PC-3 (cell line): ENCODE measurements around the gene WNT10A. TPM values are rescaled to one million over a fixed set of nuclear protein-coding genes. Genes with fewer than 3 reads are reported as not detected.

Experiments used
- ATAC-seq: fragments of 200-7000 bp; cut with Tn5 transposase; 2 replicates; pipeline ENCODE4 v1.9.1; 2020; ENCODE audit warnings: mild to moderate bottlenecking, moderate library complexity
- Bru-seq: library from RNA; stranded (reverse); fragments of 400-500 nt; gene quantifications from one replicate; lab custom pipeline; 2021; lab: Mats Ljungman, UMichigan
- BruChase-seq, 2 experiments: library from RNA; stranded (reverse); fragments of 400-500 nt; gene quantifications; one replicate each; lab custom pipeline; 2021; lab: Mats Ljungman, UMichigan
- BruUV-seq: library from RNA; stranded (reverse); fragments of 400-500 nt; replicated peaks from 2 replicates; lab custom pipeline; 2021; lab: Mats Ljungman, UMichigan
- CTCF ChIA-PET: fragments of 300-600 bp; sonication (Branson Sonifier 250); formaldehyde crosslinking; loops from one replicate; lab custom pipeline; 2022; ENCODE audit warnings: antibody characterized with exemption; lab: Charles Lee
- POLR2A ChIA-PET: fragments of 300-600 bp; sonication (Branson Sonifier 250); formaldehyde crosslinking; loops from one replicate; lab custom pipeline; 2022; ENCODE audit warnings: antibody characterized with exemption; ENCODE audit not compliant: unreplicated experiment; lab: Charles Lee
- DNase-seq: peaks from one replicate; pipeline ENCODE4 v3.0.0-alpha.2; 2015
- H2AFZ ChIP-seq: fragments of 300-600 bp; sonication (generic); 2 replicates; pipeline ENCODE4 v1.6.0; 2016; ENCODE audit warnings: antibody characterized with exemption, low read length
- H3F3A ChIP-seq: fragments of 300-600 bp; sonication (generic); one replicate; pipeline ENCODE4 v1.6.0; 2017; ENCODE audit warnings: antibody characterized with exemption, low read length, control low read depth, mild to moderate bottlenecking; ENCODE audit not compliant: unreplicated experiment
- H3K27ac ChIP-seq: fragments of 300-600 bp; sonication (generic); 2 replicates; pipeline ENCODE4 v1.5.1; 2016; ENCODE audit warnings: mild to moderate bottlenecking, low read length
- H3K27me3 ChIP-seq: fragments of 300-600 bp; sonication (generic); 2 replicates; pipeline ENCODE4 v1.6.1; 2016; ENCODE audit warnings: low read length, mixed read lengths
- H3K36me3 ChIP-seq: fragments of 300-600 bp; sonication (generic); 2 replicates; pipeline ENCODE4 v1.6.1; 2016; ENCODE audit warnings: low read depth, mixed run types, low read length, mixed read lengths
- H3K4me1 ChIP-seq: fragments of 300-600 bp; sonication (generic); 2 replicates; pipeline ENCODE4 v1.5.1; 2016; ENCODE audit warnings: low read length; ENCODE audit not compliant: insufficient read depth
- H3K4me2 ChIP-seq: fragments of 300-600 bp; sonication (generic); 2 replicates; pipeline ENCODE4 v1.6.0; 2016; ENCODE audit warnings: low read length
- H3K4me3 ChIP-seq: fragments of 300-600 bp; sonication (generic); 2 replicates; pipeline ENCODE4 v1.5.1; 2016; ENCODE audit warnings: mild to moderate bottlenecking, low read length, mixed read lengths
- H3K79me2 ChIP-seq: fragments of 300-600 bp; sonication (generic); 2 replicates; pipeline ENCODE4 v1.6.1; 2017; ENCODE audit warnings: low read length, mixed read lengths
- H3K9ac ChIP-seq: fragments of 300-600 bp; sonication (generic); 2 replicates; pipeline ENCODE4 v1.6.0; 2016; ENCODE audit warnings: mild to moderate bottlenecking, low read length
- H3K9me2 ChIP-seq: fragments of 300-600 bp; sonication (generic); replicated peaks from 2 replicates; pipeline ENCODE4 v1.6.1; 2016; ENCODE audit warnings: mixed run types, low read length, mixed read lengths
- H3K9me3 ChIP-seq: fragments of 300-600 bp; sonication (generic); 2 replicates; pipeline ENCODE4 v1.6.1; 2016; ENCODE audit warnings: low read length, mixed read lengths
- H4K20me1 ChIP-seq: fragments of 300-600 bp; sonication (generic); 2 replicates; pipeline ENCODE4 v1.6.1; 2016; ENCODE audit warnings: low read length, mixed read lengths
- EZH2 ChIP-seq: fragments of 300-600 bp; sonication (generic); IDR thresholded peaks from one replicate; pipeline ENCODE4 v1.6.1; 2017; ENCODE audit warnings: antibody characterized with exemption, mild to moderate bottlenecking, low read length; ENCODE audit not compliant: unreplicated experiment
- EZH2phosphoT487 ChIP-seq: fragments of 300-600 bp; sonication (generic); IDR thresholded peaks from 2 replicates; pipeline ENCODE4 v1.6.1; 2018; ENCODE audit warnings: mild to moderate bottlenecking, antibody characterized with exemption, low read length, borderline replicate concordance
- intact Hi-C: fragments of 100-400 bp; cut with micrococcal nuclease; formaldehyde crosslinking; loops from 2 replicates; pipeline ENCODE4 v1.9.0; 2023
- long read RNA-seq: library from polyadenylated mRNA; unstranded; transcript quantifications from one replicate; pipeline ENCODE4 v2.0.0, GENCODE V29; 2021; ENCODE audit not compliant: unreplicated experiment
- total RNA-seq: library from RNA; depleted of rRNA; stranded (reverse); fragments of >200 nt; gene quantifications from 2 replicates; pipeline ENCODE4 v1.2.3, GENCODE V29; 2014; rRNA removed
- TF ChIP-seq, protein P1 (sequence below): fragments of 300-600 bp; sonication (generic); conservative IDR thresholded peaks from 2 replicates; pipeline ENCODE4 v1.5.1; 2017; ENCODE audit warnings: antibody characterized with exemption, low read depth, mild to moderate bottlenecking, low read length

Gene WNT10A
- 0.40 and 3.3 TPM in 2 replicates for total RNA-seq
- Bru-seq, nascent RNA, result percentile 36 among the genes with signal in this experiment
- BruChase-seq, experiment 1, labeled RNA remaining after a 6-hour chase, result percentile 39 among the genes with signal in this experiment
- BruChase-seq, experiment 2, labeled RNA remaining after a 2-hour chase, result percentile 33 among the genes with signal in this experiment
- long read RNA-seq, transcript WNT10A-201 (4 exons, 2,547 nt), result major isoform, 11 of 17 reads
- long read RNA-seq, partial matches to known transcripts, result 0 of 17 reads
- long read RNA-seq, other reads (novel, unspliced or antisense), result 6 of 17 reads

DNA sequence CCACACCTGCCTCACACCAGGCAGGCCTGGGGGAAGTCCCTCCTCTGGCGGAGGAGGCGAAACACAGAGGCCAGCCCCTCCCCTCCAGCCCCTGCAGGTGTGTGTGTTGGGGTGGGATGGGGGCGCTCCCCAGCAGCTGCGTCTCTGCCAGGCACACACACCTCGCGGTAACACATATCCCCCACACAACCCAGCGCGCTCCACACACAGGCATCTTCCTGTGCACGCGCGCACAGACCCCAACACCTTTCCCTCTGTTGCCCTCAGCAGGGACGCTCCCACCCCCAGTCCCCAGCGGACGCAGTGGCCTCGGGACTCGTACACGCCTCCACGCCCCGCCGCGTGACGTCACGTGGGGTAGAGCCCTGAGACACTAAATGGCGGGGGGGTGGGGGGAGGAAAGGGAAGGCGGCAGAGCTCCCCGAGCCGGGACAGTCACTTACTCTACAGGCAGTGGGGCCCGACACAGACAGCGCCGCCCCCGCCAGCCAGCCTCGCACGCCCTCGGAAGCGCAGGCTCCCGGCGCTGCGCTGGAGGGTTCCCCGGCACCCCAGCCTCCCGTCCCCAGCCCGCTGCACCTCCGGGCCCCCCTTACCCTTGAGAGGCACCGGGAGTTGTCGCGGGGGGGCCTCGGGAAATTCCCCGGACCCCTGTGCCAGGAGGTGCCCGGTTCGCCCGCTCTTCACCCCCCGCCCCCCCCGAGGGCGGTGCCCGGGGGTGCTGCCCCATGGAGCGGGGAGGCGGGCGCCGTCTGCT, at the start of gene WNT10A:
Gene WNT10A (plus strand): TSS at position 751 of the 757 bp plus-strand sequence. CDS start 144 bp downstream, outside the sequence.
- ATAC-seq (peak; percentile 37), DNase-seq (no peak)
- peak within 1 kb of the TSS; percentile 73 for H3K4me2 ChIP-seq
- H3K27ac ChIP-seq, result no peak within 1 kb of the TSS
- peak within 1 kb of the TSS; percentile 55; the same call in 1 of the 2 replicates for H3K4me3 ChIP-seq
- peak within 1 kb of the TSS; percentile 14; the same call in 1 of the 2 replicates for H2AFZ ChIP-seq
- no peaks in the 10 kb centered on the region for H3K9me3 ChIP-seq
- H3K27me3 ChIP-seq, result no peaks in the 10 kb centered on the region
- H4K20me1 ChIP-seq, result no peaks in the 10 kb centered on the region
- H3K9me2 ChIP-seq, result no peaks in the 10 kb centered on the region
- H3K36me3 ChIP-seq, result no peaks in the 10 kb centered on the region
- no peaks in the 10 kb centered on the region for H3K4me1 ChIP-seq
- ChIA-PET POLR2A (interaction anchor here (0.7 kb wide), 1 partner anchor 84 kb away, joined by 5 read pairs; no protein-coding TSS in a partner anchor), CTCF (interaction anchor here (0.9 to 1.0 kb wide), 2 partner anchors 17 kb away, joined by 3 to 4 read pairs; no protein-coding TSS in a partner anchor)
- no TSS peak for BruUV-seq
- no peak within 1 kb of the TSS for H3K9ac ChIP-seq
- TF ChIP-seq EZH2, result no peak
- TF ChIP-seq, protein P1, sequence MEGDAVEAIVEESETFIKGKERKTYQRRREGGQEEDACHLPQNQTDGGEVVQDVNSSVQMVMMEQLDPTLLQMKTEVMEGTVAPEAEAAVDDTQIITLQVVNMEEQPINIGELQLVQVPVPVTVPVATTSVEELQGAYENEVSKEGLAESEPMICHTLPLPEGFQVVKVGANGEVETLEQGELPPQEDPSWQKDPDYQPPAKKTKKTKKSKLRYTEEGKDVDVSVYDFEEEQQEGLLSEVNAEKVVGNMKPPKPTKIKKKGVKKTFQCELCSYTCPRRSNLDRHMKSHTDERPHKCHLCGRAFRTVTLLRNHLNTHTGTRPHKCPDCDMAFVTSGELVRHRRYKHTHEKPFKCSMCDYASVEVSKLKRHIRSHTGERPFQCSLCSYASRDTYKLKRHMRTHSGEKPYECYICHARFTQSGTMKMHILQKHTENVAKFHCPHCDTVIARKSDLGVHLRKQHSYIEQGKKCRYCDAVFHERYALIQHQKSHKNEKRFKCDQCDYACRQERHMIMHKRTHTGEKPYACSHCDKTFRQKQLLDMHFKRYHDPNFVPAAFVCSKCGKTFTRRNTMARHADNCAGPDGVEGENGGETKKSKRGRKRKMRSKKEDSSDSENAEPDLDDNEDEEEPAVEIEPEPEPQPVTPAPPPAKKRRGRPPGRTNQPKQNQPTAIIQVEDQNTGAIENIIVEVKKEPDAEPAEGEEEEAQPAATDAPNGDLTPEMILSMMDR, result no peak
- no peak for TF ChIP-seq EZH2phosphoT487
- intact Hi-C loops, result no loop called here
- H3K79me2 ChIP-seq, result no peaks in the 10 kb centered on the region
- no peaks in the 10 kb centered on the region for H3F3A ChIP-seq

DNA sequence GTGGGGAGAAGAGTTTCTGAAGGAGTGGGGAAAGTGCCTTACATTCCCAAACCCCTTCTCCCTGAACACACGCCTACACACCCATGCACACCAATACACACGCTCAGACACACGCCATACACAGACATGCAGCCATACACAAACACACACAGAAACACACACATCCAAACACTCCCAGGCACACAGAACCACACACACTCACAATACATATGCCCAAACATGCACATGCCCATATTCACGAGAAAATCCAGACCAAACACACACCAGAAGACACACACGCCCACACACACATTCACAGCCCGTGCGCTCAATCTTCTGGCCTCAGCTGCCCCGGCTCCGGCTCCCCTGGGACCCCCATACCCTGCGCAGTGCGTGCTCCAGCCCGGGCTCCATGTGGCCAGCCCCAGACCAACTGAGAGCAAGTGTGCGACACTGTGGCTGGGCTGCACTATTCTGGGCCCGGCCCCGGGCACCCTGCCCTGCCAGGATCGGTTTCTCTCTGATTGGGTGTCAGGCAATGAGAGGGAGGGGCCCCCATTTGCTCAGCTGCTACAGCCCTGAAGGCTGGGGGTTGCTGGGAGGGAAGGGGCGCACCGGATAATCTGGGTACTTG, 49.2 kb upstream of the WNT10A start, which contains the start of gene PRKAG3:
Gene PRKAG3 (minus strand): TSS at position 426 of the 613 bp plus-strand sequence.
- H3K27ac ChIP-seq, result no peak within 1 kb of the TSS
- TF ChIP-seq EZH2, result no peak
- TF ChIP-seq EZH2phosphoT487, result no peak
- TF ChIP-seq, protein P1, result no peak
- ATAC-seq (no peak), DNase-seq (no peak)
- H3K9ac ChIP-seq, result no peak within 1 kb of the TSS
- ChIA-PET CTCF (interaction anchor here (0.6 kb wide), 1 partner anchor 104 kb away, joined by 3 read pairs; no protein-coding TSS in a partner anchor), POLR2A (interaction anchor here (0.7 kb wide), 1 partner anchor 114 kb away, joined by 3 read pairs; no protein-coding TSS in a partner anchor)
- H3K4me2 ChIP-seq, result peak within 1 kb of the TSS; percentile 33
- no peaks in the 10 kb centered on the region for H3F3A ChIP-seq
- no TSS peak for BruUV-seq
- H3K4me1 ChIP-seq, result peaks cover 27% of the 10 kb centered on the region
- intact Hi-C loops, result no loop called here
- H3K9me2 ChIP-seq, result no peaks in the 10 kb centered on the region
- no peaks in the 10 kb centered on the region for H3K79me2 ChIP-seq
- no peaks in the 10 kb centered on the region for H3K9me3 ChIP-seq
- H3K27me3 ChIP-seq, result no peaks in the 10 kb centered on the region
- no peaks in the 10 kb centered on the region for H3K36me3 ChIP-seq
- H3K4me3 ChIP-seq, result no peak within 1 kb of the TSS
- no peak within 1 kb of the TSS for H2AFZ ChIP-seq
- no peaks in the 10 kb centered on the region for H4K20me1 ChIP-seq
